Heart left ventricle (tissue), 13 donors: ENCODE data around the gene PAQR5.

Experiments
- POLR2A ChIP-seq, 2 donors: fragments of 450-650 bp; IDR thresholded peaks; one replicate each; pipeline ENCODE4 v1.6.1; 2017; ENCODE audit warnings: antibody characterized with exemption in 2 of 2, mild to moderate bottlenecking in 2 of 2, moderate library complexity in 2 of 2
- TF ChIP-seq, protein P1 (sequence below), 12 donors: fragments of 200-600 bp; sonication (generic) in 4 of 12; IDR thresholded peaks; one replicate each; pipeline versions ENCODE4 v1.5.0 to v1.8.0; 2018 to 2022; ENCODE audit warnings: antibody characterized with exemption in 12 of 12, mild to moderate bottlenecking in 5 of 12
- donor health status: ischemic (EF 13 %, LVEDD 7.1; RV severe dilation, severe dysfunction).
- donor health status: DM: no; HTN: yes; CAD: no.
- donor health status: DM: no; HTN: no; CAD: no.
- donor health status: ischemic (EF 25% LVEDD 6.9; RV normal size, moderate dysfunction).
- donor health status: ischemic (EF 25% LVEDD 5.7; RV mildly dilated, moderate dysfunction).
- donor health status: ischemic (EF 35%, LVEDD 5.7; RV mildly dilated, moderate dysfunction).
- donor health status: nonischemic (EF 11% LVEDD 7.7; RV severe dilation, severe dysfunction).
- donor health status: DM: yes; HTN: yes; CAD: no.
- donor health status: PGD.
- donor health status: ischemic (EF 29% LVEDD 5.4; RV normal size, mild dysfunction).
- donor health status: nonischemic (EF 23%, LVEDD 6.1; RV moderate dilation, normal function).

DNA sequence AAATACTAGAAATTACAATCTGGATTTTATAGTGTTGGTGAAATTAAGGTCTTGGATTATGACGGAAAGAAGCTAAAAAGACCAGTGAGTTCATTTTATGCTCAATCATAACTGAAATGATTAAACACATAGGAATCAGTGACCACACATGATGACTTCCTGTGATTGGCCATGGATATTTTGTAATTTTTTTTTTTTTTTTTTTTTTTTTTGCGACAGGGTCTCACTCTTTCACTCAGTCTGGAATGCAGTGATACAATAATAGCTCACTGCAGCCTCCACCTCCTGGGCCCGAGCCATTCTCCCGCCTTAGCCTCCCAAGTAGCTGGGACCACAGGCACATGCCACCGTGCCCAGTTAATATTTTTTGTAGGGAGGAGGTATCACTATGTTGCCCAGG lies 47.4 kb downstream of the PAQR5 start:
- TF ChIP-seq, protein P1, sequence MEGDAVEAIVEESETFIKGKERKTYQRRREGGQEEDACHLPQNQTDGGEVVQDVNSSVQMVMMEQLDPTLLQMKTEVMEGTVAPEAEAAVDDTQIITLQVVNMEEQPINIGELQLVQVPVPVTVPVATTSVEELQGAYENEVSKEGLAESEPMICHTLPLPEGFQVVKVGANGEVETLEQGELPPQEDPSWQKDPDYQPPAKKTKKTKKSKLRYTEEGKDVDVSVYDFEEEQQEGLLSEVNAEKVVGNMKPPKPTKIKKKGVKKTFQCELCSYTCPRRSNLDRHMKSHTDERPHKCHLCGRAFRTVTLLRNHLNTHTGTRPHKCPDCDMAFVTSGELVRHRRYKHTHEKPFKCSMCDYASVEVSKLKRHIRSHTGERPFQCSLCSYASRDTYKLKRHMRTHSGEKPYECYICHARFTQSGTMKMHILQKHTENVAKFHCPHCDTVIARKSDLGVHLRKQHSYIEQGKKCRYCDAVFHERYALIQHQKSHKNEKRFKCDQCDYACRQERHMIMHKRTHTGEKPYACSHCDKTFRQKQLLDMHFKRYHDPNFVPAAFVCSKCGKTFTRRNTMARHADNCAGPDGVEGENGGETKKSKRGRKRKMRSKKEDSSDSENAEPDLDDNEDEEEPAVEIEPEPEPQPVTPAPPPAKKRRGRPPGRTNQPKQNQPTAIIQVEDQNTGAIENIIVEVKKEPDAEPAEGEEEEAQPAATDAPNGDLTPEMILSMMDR (IDR thresholded peaks at IDR 0.05), result no peak
- no peak for TF ChIP-seq POLR2A (IDR thresholded peaks at IDR 0.05)
